ENCODE data around the gene MYO7A.

The MYO7A gene

GRCh38 chr11:77213589-77214428 is 85.8 kb downstream of the MYO7A start:
- Histone ChIP-seq H4K20me1 (ENCODE audit: insufficient read depth, low read length) (no peaks in the 10 kb centered on the region; the same call in 1 of the 2 replicates), H3F3A (ENCODE audit: insufficient read depth, low read length) (no peaks in the 10 kb centered on the region; the same call in 1 of the 2 replicates), H3K4me2 (ENCODE audit: low read depth, low read length) (no peak overlapping the region), H3K36me3 (replicated peaks; ENCODE audit: insufficient read depth, low read length) (no peaks in the 10 kb centered on the region), H3K79me2 (ENCODE audit: low read length) (no peaks in the 10 kb centered on the region), H3K9ac (ENCODE audit: low read length) (no peak overlapping the region), H3K4me3 (ENCODE audit: low read length) (no peak overlapping the region), H3K4me1 (ENCODE audit: low read length) (no peaks in the 10 kb centered on the region), H3K27ac (ENCODE audit: low read length) (no peak overlapping the region), H3K27me3 (replicated peaks; ENCODE audit: insufficient read depth, low read length) (no peaks in the 10 kb centered on the region), H2AFZ (ENCODE audit: low read length) (no peak overlapping the region), H3K9me3 (replicated peaks; ENCODE audit: insufficient read depth, low read length) (no peaks in the 10 kb centered on the region), H3K9me2 (replicated peaks; ENCODE audit: insufficient read depth, low read length) (no peaks in the 10 kb centered on the region)
- DNase-seq: no peak
- TF ChIP-seq EZH2 (optimal IDR thresholded peaks at IDR 0.05; ENCODE audit: low read depth, low read length): no peak
- no peak for TF ChIP-seq CTCF (IDR thresholded peaks at IDR 0.05; ENCODE audit: low read length)
- TF ChIP-seq EZH2phosphoT487 (IDR thresholded peaks at IDR 0.05; ENCODE audit: low read length): no peak

- Histone ChIP-seq H3K79me2 (ENCODE audit: low read length) (no peaks in the 10 kb centered on the region), H3K27me3 (replicated peaks; ENCODE audit: insufficient read depth, low read length) (no peaks in the 10 kb centered on the region), H3F3A (ENCODE audit: insufficient read depth, low read length) (no peaks in the 10 kb centered on the region; the same call in 1 of the 2 replicates), H3K4me3 (ENCODE audit: low read length) (no peak overlapping the region), H3K9me2 (replicated peaks; ENCODE audit: insufficient read depth, low read length) (no peaks in the 10 kb centered on the region), H3K9me3 (replicated peaks; ENCODE audit: insufficient read depth, low read length) (no peaks in the 10 kb centered on the region), H3K27ac (ENCODE audit: low read length) (no peak overlapping the region), H3K36me3 (replicated peaks; ENCODE audit: insufficient read depth, low read length) (no peaks in the 10 kb centered on the region), H4K20me1 (ENCODE audit: insufficient read depth, low read length) (no peaks in the 10 kb centered on the region; the same call in 1 of the 2 replicates), H3K4me2 (ENCODE audit: low read depth, low read length) (no peak overlapping the region), H3K4me1 (ENCODE audit: low read length) (no peaks in the 10 kb centered on the region), H2AFZ (ENCODE audit: low read length) (no peak overlapping the region), H3K9ac (ENCODE audit: low read length) (no peak overlapping the region)
- no peak for DNase-seq
- TF ChIP-seq CTCF (IDR thresholded peaks at IDR 0.05; ENCODE audit: low read length) (no peak), EZH2 (optimal IDR thresholded peaks at IDR 0.05; ENCODE audit: low read depth, low read length) (no peak), EZH2phosphoT487 (IDR thresholded peaks at IDR 0.05; ENCODE audit: low read length) (no peak)
These were observed 86.5 kb downstream of the MYO7A start for GRCh38 chr11:77214557-77214956.

GRCh38 chr11:77215106-77215505 is 87.1 kb downstream of the MYO7A start:
- H3K4me1 ChIP-seq (ENCODE audit: low read length): no peaks in the 10 kb centered on the region

More at GRCh38 chr11:77215106-77215505, 87.1 kb downstream of the MYO7A start:
- no peak for DNase-seq
- H3K79me2 ChIP-seq (ENCODE audit: low read length): no peaks in the 10 kb centered on the region
- no peaks in the 10 kb centered on the region; the same call in 1 of the 2 replicates for H4K20me1 ChIP-seq (ENCODE audit: insufficient read depth, low read length)
- TF ChIP-seq EZH2phosphoT487 (IDR thresholded peaks at IDR 0.05; ENCODE audit: low read length) (no peak), CTCF (IDR thresholded peaks at IDR 0.05; ENCODE audit: low read length) (no peak), EZH2 (optimal IDR thresholded peaks at IDR 0.05; ENCODE audit: low read depth, low read length) (no peak)
- H3K36me3 ChIP-seq (replicated peaks; ENCODE audit: insufficient read depth, low read length): no peaks in the 10 kb centered on the region
- H3K9ac ChIP-seq (ENCODE audit: low read length): no peak overlapping the region
- no peak overlapping the region for H2AFZ ChIP-seq (ENCODE audit: low read length)
- H3K9me3 ChIP-seq (replicated peaks; ENCODE audit: insufficient read depth, low read length): no peaks in the 10 kb centered on the region
- H3K4me2 ChIP-seq (ENCODE audit: low read depth, low read length): no peak overlapping the region
- no peak overlapping the region for H3K4me3 ChIP-seq (ENCODE audit: low read length)
- no peaks in the 10 kb centered on the region for H3K27me3 ChIP-seq (replicated peaks; ENCODE audit: insufficient read depth, low read length)
- H3K27ac ChIP-seq (ENCODE audit: low read length): no peak overlapping the region
- no peaks in the 10 kb centered on the region; the same call in 1 of the 2 replicates for H3F3A ChIP-seq (ENCODE audit: insufficient read depth, low read length)
- H3K9me2 ChIP-seq (replicated peaks; ENCODE audit: insufficient read depth, low read length): no peaks in the 10 kb centered on the region

All from MM.1S (cell line).